Measurements from ENCODE around the gene HNRNPUL1. TPM values are rescaled to one million over a fixed set of nuclear protein-coding genes. Genes with fewer than 3 reads are reported as not detected.

Gene HNRNPUL1
- total and polyA plus RNA-seq, 11 donors: 64.2 to 138 (median 114) TPM

GRCh38 chr19:41244117-41244516, 20.1 kb upstream of the HNRNPUL1 start:
- Histone ChIP-seq H3K9me3 (no peaks in the 10 kb centered on the region), H3K27me3 (no peaks in the 10 kb centered on the region), H3K4me3 (no peak overlapping the region), H3K27ac (no peak overlapping the region), H3K4me1 (no peaks in the 10 kb centered on the region), H3K36me3 (peaks cover 0 to 94% (median 25%) of the 10 kb centered on the region in 9 donors)
- intact Hi-C loops (cut with DNase I): no loop called here
- WGBS, 4 donors: 83 to 88% (median 86%) methylated on average over 4 of the region's 4 CpGs
- TF ChIP-seq CTCF (IDR thresholded peaks at IDR 0.05) (no peak), POLR2A (IDR thresholded peaks at IDR 0.05) (no peak)
- DNase-seq (no peak), ATAC-seq (no peak)

- no peak overlapping the region for H3K27ac ChIP-seq
- DNase-seq (no peak), ATAC-seq (no peak)
- no peak overlapping the region for H3K4me3 ChIP-seq
- peaks cover 0 to 98% (median 37%) of the 10 kb centered on the region in 9 donors for H3K36me3 ChIP-seq
- no peaks in the 10 kb centered on the region for H3K4me1 ChIP-seq
- H3K27me3 ChIP-seq: no peaks in the 10 kb centered on the region
- 68 to 77% (median 74%) methylated on average over 3 of the region's 3 CpGs for WGBS, 4 donors
- no peaks in the 10 kb centered on the region for H3K9me3 ChIP-seq
- TF ChIP-seq POLR2A (IDR thresholded peaks at IDR 0.05) (no peak), CTCF (IDR thresholded peaks at IDR 0.05) (no peak)
- intact Hi-C loops (cut with DNase I): no loop called here
Measured at GRCh38 chr19:41245843-41246242, 18.3 kb upstream of the HNRNPUL1 start.

- intact Hi-C loops (cut with DNase I): no loop called here
- DNase-seq (no peak), ATAC-seq (no peak)
- no peak overlapping the region for H3K4me3 ChIP-seq
- no peaks in the 10 kb centered on the region for H3K9me3 ChIP-seq
- H3K27me3 ChIP-seq: no peaks in the 10 kb centered on the region
- TF ChIP-seq POLR2A (IDR thresholded peaks at IDR 0.05) (no peak), CTCF (IDR thresholded peaks at IDR 0.05) (no peak)
- H3K4me1 ChIP-seq: peaks cover 0 to 6% (median 0%) of the 10 kb centered on the region in 12 donors
- peaks cover 0 to 99% (median 45%) of the 10 kb centered on the region in 9 donors for H3K36me3 ChIP-seq
- WGBS, 4 donors: 91 to 95% (median 93%) methylated on average over 4 of the region's 4 CpGs
- no peak overlapping the region for H3K27ac ChIP-seq
Measured at GRCh38 chr19:41248895-41249294, 15.3 kb upstream of the HNRNPUL1 start.

GRCh38 chr19:41249707-41250423, 14.3 kb upstream of the HNRNPUL1 start:
- intact Hi-C loops (cut with DNase I): no loop called here
- Histone ChIP-seq H3K4me3 (no peak overlapping the region), H3K9me3 (no peaks in the 10 kb centered on the region), H3K36me3 (peaks cover 0 to 99% (median 47%) of the 10 kb centered on the region in 9 donors), H3K27ac (no peak overlapping the region), H3K27me3 (no peaks in the 10 kb centered on the region), H3K4me1 (peaks cover 0 to 6% (median 0%) of the 10 kb centered on the region in 12 donors)
- ATAC-seq (no peak), DNase-seq (no peak)
- no peak for TF ChIP-seq CTCF (IDR thresholded peaks at IDR 0.05)
- no peak for TF ChIP-seq POLR2A (IDR thresholded peaks at IDR 0.05)
- WGBS, 4 donors: 85 to 96% (median 91%) methylated on average over 9 of the region's 9 CpGs
